CD4-positive, alpha-beta T cell treated with Interleukin-4 for 4 hours (primary cell): ENCODE results near the gene EHD4.

Experiments used
- DNase-seq: peaks from one replicate; pipeline ENCODE4 v3.0.0-alpha.2; 2020

Gene EHD4

GRCh38 chr15:41852736-41853590 is 119.4 kb downstream of the EHD4 start:
- DNase-seq = no peak

GRCh38 chr15:41851755-41852370 is 120.5 kb downstream of the EHD4 start:
- no peak for DNase-seq

GRCh38 chr15:41851167-41851523 is 121.2 kb downstream of the EHD4 start:
- no peak for DNase-seq

- no peak for DNase-seq
Measured at GRCh38 chr15:41850482-41851166, 121.7 kb downstream of the EHD4 start.

- no peak for DNase-seq
Measured at GRCh38 chr15:41849861-41850260, 122.5 kb downstream of the EHD4 start.

DNA sequence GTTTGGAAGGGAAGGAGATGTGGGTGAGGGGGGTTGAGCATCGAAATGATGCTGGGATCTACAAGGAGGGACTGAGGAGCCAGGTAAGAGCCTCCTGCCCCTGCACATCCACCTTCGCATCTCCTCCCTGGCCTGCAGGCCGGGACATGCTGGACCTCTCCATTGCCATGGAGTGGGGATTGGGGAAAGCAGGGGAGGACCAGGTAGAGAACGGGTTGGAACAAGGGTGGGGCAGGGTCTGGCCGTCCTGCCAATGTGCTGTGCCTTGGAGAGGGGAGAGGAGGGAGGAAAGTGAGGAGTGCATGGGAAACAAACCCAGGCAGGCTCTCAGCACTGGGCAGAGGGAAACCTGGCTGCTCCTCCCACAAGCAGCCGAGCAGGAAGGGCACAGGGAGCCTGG is 123.2 kb downstream of the EHD4 start:
- DNase-seq = no peak

DNA sequence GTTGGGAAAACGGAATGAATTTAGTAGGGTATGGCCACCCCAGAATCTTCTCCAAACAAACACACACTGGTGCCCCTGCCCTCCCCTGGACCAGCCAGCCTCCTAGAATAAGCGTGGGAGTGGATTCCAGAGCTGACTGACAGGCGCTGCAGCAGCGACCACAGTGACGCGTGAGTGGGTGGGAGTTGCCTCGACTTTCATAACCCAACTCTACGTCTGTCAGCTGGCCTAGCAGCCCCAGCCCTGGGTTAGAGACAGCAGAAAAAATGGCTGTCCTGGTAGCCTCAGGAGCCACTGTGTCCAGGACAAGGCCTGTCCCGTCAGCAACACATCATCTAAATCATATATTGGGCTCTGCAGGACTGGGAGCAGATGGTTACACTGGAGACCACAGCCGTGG is 123.7 kb downstream of the EHD4 start:
- DNase-seq = no peak

GRCh38 chr15:41847981-41848380 is 124.4 kb downstream of the EHD4 start:
- DNase-seq = no peak

DNA sequence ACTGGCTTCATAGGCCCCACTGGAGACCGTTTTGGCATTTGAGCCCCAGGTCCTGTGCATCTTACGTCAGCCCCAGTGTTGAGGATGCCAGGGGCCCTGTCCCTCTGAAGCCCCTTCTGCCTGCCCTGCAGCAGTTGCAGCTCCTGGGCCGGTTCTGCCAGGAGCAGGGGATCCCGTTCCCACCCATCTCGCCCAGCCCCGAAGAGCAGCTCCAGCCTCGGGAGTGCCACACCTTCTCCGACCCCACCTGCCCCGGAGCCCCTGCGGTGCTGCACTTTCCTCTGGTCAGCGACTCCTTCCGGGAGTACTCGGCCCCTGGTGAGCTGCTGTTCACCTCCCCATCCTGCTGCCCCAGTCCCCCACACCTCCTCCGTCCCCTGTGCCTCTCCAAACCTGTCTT is 125.2 kb downstream of the EHD4 start:
- no peak for DNase-seq
